GM21515 (cell line): ENCODE measurements around the gene ASIC4.

Experiments used
- ATAC-seq: cut with Tn5 transposase; IDR thresholded peaks from one replicate; pipeline ENCODE4 v1.9.1; 2021; ENCODE audit not compliant: unreplicated experiment

The ASIC4 gene

DNA sequence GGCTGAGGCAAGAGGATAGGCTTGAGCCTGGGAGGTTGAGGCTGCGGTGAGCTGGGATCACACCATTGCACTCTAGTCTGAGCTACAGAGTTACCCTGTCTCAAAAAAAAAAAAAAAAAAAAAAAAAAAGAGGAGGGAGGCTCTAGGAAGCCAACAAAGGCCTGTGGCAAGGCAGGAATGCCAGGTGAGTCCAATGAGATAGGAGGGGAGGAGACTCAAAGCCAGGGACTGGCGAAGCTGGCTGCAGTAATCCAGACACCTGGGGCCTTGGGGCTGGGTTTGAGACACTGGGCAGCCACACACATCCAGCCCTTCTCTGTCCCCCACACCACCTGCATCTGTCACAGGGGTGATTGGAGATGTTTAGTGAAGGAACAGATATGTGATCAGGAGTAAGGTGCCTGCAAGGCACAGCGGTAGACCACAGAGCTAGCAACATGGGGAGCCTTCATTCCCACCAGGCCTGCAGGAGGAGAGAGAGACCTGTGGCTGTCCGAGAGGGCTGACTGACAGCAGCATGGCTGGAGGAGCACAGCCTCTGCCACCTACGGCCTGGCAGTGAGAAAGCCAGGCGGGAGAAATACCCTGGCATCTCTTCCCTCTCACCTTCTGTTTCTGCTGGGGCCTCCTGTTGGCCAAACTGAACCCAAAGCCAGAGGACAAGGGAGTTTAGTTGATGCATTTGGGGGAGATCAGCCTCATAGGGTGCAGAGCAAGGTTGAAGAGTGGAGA, 19.8 kb downstream of the ASIC4 start:
- no peak for ATAC-seq

DNA sequence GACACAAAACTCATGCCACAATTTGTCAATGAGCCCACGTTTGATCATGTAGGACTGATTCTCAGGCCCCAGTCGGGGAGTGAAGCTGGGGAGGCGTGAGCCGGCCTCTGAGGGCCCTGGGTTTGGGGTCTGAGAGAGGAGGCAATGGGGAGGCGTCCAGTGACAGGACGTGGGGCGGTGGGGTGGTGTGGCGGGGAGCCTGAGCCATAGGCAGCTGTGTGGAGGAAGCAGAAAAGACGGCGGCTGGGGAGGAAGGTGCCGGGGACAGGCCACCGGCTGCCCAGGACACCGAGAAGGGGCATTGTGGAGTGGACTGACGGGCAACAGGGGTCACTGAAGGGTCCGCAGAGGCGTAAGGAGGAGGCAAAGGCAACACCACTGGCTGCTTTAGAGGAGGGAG, 22.1 kb downstream of the ASIC4 start:
- ATAC-seq, result no peak

DNA sequence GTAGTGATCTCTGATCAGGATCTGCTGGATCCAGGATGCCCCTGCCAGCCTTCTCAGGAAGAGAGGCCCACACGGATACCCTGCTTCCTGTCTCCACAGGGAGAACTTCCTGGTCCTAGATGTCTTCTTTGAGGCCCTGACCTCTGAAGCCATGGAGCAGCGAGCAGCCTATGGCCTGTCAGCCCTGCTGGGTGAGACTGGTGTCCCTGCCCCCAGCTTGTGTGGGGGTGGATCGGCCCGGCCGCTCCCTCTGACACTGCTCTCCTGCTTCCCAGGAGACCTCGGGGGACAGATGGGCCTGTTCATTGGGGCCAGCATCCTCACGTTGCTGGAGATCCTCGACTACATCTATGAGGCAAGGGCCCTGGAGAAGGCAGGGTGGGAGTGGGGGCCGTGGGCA, 22.7 kb downstream of the ASIC4 start:
- ATAC-seq, result no peak

DNA sequence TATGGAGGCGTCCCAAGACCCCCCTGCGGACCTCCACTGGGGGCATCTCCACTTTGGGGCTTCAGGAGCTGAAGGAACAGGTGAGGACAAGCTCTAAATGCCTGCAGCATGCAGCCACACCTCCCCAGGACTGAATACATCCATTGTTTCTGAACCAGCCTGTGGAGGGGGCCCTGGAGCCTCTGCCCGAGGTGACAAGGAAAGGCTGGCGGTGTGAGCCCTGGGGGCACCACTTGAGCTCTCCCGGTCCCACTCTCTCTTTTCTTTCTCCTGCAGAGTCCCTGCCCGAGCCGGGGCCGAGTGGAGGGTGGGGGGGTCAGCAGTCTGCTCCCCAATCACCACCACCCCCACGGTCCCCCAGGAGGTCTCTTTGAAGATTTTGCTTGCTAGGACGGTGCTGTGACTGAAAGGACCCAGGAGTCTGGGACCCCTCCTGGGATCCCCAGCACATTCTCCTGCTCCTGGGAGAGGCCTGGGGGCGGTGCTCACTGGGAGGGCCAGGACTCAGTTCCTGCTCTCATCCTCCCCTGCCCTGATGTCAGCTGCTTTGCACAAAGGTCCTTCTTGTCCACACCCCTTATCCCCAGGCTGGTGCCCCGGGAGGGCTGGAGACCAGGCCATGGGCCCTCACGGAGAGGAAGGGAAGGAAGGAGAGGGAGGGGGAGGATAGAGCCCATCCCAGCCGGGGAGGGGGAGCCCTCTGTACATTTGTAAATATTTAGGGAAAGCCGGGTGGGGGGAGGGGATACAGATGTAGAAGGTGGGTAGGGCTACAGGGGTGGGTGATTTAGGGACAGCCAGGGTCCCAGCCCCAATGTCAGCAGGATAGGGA, 23.6 kb downstream of the ASIC4 start:
- ATAC-seq, result no peak

DNA sequence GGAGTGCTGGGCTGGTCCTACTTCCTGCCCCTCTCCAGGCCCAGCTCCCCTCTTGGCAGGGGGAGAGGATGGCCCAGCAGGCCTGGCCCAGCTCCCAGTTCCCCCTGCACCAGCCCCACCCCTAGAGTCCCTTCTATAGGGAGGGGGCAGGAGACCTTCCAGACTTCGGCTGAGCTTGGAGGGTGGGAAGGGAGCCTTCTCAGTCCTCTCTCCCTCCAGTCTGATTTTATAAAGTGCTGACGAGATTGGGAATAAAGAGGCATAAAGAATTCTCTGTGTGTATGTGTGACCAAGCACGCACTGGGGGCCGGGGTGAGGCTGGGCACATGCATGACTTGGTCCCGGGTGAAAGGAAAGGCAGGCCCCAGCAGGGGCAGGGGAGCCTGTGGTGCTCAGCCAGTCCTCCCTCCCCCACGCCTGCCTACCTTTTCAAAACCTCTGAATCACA, 24.2 kb downstream of the ASIC4 start:
- ATAC-seq, result no peak

DNA sequence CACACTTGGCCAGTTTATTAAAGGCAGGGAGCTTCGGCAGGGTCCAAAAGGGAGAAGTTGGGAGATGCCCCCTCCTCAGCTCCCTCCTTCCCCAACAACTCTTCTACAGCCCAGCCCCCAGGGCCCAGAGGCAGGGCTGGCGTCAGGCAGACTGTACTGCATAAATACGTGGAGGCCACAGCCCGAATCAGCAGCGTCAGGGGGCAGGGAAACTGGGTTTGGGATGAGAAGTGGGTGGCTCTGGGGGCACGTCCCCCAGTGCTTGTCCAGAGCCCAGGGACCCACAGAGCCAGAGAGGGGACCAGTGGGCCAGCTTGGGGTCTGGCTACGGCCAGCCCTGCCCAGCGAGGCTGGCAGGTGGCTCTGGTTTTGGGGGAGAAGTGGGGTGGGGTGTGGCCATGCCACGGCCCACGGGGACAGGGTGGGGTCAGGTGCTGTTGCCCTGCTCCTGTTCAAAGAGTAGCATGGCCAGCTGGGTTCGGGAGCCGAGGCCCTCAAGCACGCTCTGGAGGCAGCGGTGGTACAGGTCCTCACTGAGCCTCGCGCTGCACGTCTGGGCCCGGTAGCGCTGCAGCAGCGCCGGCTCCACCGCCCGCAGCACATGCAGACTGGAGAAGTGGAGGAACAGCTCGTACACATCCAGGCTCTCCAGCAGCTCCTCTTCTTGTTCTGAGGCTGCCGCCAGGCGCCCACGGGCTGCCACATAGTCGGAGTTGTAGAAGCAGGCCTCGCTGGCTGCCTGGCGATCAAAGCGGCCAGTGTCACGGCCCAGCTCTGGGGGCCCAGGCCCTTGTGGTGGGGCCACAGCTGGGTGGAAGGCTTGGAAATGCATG, 24.9 kb downstream of the ASIC4 start:
- no peak for ATAC-seq

DNA sequence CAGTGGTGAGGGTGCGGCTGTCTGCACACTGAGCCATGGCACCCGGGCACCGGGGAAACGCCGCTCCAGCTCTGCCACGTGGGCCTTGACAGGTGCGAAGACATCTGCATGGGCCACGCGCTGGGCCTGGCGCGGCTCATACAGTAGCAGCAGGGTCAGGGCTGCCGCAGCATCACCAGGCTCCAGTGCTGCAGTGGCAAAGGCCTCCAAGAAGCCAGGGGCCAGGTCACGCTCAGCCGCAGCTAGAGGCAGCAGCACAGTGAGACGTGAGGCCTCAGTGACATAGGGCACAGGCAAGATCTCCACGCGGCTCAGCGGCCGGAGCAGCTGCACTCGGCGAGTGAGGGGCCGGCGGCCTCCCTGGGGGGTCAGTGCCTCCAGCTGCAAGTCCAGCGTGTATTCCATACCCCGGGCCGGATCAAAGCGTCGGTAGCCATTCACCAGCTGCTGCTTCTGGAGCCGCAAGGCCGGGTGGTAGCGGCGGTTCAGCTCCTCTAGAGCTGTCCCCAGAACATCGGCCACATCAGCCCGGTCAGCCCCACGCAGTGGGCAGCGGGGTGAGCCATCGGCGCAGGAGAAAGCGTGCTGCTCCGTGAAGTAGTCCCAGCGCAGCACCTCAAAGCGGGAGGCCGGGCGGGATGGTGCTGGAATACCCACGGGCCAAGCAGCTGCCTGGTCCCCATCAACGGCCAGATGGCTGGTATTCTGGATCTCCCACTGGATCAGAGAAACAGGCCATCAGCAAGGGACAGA, 25.8 kb downstream of the ASIC4 start:
- no peak for ATAC-seq

DNA sequence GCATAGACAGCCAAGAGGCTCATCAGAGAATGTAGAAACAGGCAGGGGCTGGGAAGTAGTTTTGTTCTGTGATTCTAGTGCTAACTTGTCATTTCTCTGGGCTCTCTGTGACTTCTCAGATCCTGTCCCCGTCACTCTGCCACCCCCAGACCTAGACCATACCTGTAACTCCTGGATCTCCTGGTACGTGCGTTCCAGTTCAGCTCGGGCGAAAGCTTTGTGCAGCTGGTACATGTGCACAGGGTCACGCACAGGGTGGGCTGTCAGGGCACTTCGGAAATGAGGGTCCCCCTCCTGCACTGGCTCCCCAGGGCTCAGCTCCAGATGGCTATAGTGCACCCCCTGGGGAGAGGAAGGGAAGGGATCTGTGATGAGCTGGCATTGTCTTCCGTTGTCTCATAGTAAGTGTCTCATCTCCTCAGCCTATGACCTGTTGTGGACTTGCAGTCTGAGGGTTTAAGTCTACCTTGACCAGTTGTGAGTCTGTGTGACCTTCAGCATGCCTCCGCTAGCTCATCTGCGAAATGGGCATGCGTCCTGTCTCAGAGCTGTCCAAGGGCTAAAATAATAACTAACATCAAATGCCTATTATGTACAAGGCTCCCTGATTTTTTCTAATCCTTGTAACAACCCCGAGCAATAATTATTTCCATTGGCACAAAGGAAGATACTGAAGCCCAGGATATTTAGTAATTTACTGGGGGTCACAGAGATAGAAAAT, 26.7 kb downstream of the ASIC4 start:
- no peak for ATAC-seq

DNA sequence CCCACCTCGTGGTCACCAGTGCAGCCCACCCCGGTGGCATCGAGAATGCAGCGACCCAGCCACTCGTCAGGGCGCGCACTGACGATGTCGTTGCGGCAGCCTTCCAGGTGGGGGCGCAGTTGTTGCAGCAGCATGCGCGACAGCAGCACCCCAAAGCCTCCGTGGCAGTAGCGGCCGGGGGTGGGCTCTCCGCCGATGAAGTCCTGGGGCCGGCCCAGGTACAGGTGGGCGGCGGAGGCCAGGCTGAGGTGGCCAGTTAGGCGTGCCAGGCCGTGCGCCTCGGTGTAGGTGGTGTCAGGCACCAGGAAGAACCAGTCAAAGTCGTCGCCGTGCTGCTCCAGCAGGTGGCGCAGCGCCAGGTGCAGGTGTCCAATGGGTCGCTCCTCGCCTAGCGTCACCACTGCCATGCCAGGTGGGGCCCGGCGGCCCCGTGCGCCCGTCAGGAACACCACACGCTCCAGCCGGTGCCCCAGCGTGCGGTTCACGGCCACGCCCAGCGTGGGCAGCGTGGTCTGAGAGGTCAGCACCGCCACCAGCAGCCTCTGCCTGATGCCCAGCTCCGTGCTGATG, 27.4 kb downstream of the ASIC4 start:
- ATAC-seq, result peak; percentile 45

DNA sequence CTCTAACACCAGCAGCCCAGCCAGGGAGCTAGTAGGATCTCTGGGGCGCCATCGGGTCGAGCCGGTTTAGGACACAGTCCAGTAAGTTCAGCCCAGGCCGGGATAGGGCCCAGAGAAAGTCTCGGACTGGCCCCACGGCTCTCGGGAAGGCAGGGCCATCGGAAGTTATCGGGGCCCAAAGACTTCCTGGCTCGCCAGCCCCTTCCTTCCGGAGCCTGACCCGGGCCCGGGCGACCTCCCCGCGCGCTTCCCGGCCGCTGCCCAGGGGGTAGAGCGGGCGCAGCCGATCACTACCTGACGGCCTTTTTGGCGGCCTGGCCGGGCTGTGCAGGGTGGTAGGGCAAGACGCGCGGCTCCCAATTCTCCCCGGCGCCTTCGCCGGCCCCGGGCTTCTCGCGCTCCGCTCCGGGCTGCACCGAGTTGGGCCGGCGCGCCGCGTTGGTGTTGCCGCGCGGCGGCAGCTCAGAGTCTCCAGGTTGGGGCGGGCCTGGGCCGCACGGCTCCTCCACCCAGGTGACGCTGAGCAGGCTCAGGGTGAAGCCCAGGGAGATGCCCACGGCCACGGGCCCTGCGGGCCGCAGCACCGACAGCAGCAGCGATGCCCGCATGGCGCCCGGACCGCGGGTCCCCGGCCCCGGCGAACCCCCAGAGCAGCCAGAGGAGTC, 28.8 kb downstream of the ASIC4 start:
- peak; percentile 36 for ATAC-seq

DNA sequence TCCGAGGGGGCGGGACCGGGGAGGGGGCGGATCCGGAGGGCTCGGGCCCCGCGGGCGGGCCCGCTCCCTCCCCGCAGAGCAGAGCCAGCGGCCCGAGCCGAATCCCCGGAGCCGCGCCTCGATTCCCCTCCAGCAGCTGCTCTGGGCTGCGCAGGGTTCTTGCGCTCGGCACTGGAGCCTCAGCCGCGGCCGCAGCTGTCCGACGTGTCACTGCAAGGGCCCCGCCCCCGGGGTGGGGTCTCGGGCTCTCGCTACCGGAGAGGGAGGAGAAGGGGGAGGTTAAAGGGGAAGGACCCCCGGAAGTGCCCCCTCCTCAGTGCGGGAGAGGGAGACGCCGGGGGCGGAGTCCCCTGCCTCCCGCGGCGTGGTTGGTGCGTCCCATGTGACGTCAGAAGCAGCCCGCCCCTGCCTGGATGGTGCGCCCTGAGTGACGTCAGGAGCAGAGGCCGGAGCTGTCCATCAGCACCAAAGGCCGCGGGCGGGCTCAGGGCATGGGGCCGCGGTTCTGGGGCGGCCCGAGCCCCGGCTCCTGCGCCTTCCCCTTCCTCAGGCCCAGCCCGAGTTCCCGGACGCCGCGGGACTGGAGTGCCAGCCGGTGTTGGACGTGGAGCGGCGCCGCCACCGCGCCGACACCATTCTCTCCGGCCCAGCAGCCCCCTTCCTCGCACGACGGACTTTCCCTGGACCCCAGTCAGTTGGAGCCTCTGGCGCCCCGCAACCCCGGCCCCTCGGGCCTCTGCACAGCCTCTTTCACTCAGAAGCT, 29.5 kb downstream of the ASIC4 start, which contains the start of the genes CHPF and TMEM198:
CHPF (minus strand) TSS at position 214 of the 763 bp plus-strand sequence. CDS start 271 bp downstream, outside the sequence.
TMEM198 (plus strand) TSS at position 433 of the 763 bp plus-strand sequence. CDS start 700 bp downstream, outside the sequence.
- ATAC-seq, result peak; percentile 81

DNA sequence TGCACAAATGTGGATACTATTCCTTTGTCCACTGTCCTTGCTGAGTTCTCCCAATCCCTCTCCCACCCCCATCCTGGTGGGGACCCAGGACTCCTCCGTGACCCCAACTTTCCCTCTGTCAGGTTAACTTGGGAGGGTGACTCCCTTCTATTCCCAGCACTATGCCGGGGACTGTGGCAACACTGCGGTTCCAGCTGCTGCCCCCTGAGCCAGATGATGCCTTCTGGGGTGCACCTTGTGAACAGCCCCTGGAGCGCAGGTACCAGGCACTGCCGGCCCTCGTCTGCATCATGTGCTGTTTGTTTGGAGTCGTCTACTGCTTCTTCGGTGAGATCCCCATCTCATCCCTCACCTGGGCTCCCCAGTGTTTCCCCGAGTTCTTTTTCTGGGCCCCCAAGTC, 30.3 kb downstream of the ASIC4 start:
- ATAC-seq, result no peak

DNA sequence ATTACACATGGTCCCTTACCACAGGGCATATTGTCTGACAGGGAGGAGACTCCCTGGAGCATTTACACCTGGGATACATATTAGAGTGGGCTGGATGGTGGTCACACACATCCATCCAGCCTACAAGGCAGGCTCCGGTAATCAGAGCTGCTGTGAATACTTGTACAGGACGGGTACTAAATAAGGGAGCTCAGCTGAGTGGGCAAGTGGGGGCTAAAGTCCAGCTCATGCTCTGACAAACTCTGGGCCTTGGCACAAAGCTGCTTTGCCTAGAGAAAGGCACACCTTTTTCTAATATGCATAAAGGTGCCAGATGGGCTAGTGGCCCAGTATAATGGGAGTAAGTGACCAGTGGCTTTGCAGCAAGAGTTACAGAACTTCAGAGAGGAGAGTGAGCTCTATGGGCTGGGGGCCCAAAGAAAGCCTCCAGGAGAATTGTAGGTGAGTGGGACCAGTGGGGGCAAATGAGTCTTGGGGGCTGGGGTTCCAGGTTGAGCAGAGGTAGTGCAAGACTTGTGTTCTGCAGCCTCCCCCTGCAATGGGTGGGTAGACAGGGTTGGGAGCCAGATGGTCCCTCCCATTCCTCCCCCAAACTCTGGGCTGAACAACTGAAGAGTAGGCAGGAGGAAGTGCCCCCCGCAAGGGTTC, 31.1 kb downstream of the ASIC4 start:
- no peak for ATAC-seq

DNA sequence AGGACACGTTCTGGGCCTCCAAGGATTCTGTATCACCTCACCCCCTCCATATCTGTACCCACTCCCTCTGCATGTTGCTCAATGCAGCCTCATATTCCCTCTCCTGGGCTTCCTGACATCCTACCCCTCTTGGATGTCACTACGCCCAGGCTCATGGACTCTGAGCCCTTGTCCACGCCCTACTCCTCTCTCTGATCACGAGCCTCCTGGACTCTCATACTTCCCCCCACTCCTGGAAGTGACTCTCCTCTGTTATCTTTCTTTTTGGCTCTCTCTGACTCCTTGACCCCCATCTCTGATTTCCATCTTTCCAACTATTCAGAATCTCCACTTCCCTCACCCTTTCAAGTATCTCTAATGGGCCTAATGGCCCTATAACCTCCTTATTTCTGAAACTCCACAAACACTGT, 31.7 kb downstream of the ASIC4 start:
- no peak for ATAC-seq

DNA sequence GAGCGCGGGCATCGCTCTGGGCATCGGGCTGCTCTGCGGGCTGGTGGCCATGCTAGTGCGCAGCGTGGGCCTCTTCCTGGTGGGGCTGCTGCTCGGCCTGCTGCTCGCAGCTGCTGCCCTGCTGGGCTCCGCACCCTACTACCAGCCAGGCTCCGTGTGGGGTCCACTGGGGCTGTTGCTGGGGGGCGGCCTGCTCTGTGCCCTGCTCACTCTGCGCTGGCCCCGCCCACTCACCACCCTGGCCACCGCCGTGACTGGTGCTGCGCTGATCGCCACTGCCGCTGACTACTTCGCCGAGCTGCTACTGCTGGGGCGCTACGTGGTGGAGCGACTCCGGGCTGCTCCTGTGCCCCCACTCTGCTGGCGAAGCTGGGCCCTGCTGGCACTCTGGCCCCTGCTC, 33.3 kb downstream of the ASIC4 start:
- ATAC-seq, result no peak

DNA sequence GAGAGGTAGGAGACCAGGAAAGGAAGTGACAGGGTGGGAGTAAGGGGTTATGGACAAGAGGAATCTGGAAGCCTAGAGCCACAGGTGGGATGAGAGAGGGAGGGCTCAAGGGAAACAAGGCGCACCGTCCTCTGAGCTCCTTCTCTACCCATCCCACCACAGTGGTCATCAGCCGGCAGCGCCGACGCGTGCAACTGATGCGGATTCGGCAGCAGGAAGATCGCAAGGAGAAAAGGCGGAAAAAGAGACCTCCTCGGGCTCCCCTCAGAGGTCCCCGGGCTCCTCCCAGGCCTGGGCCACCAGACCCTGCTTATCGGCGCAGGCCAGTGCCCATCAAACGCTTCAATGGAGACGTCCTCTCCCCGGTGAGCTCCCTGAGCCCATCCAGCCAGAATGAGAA, 34.7 kb downstream of the ASIC4 start:
- ATAC-seq, result no peak

DNA sequence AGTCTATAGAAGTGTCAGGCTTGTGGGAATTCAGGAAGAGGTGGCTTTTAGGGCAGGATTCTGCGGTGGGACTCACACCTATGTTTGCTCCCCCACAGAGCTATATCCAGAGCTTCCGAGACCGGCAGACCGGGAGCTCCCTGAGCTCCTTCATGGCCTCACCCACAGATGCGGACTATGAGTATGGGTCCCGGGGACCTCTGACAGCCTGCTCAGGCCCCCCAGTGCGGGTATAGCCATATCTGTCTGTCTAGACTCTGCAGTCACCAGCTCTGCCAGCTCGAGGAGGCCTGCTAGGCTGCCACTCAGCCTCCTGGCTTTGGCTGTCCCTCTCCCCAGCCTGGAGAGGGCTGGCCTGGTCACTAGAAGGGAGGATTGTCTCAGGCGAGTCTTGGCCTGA, 35.3 kb downstream of the ASIC4 start:
- no peak for ATAC-seq
